SK-N-MC (cell line): ENCODE measurements around the gene TPD52L1.

Experiments
- DNase-seq: peaks from one replicate; pipeline ENCODE4 v3.0.0-alpha.2; 2011; ENCODE audit warnings: low read depth, low spot score
- H3K27ac ChIP-seq: fragments of 200-600 bp; sonication (generic); 2 replicates; pipeline ENCODE4 v1.5.1; 2016; ENCODE audit warnings: mixed run types
- H3K36me3 ChIP-seq: fragments of 200-600 bp; sonication (generic); 2 replicates; pipeline ENCODE4 v1.6.1; 2017; ENCODE audit warnings: antibody characterized with exemption, low read length, mixed read lengths; ENCODE audit not compliant: insufficient read depth
- H3K4me3 ChIP-seq: fragments of 200-600 bp; sonication (generic); 2 replicates; pipeline ENCODE4 v1.5.1; 2016
- H3K9ac ChIP-seq: fragments of 200-600 bp; sonication (generic); 2 replicates; pipeline ENCODE4 v1.8.0; 2017; ENCODE audit warnings: mixed run types, mixed read lengths; ENCODE audit not compliant: insufficient read length
- H3K9me3 ChIP-seq: fragments of 200-600 bp; sonication (generic); 2 replicates; pipeline ENCODE4 v1.6.1; 2017; ENCODE audit warnings: low read depth, mild to moderate bottlenecking, antibody characterized with exemption, low read length, moderate library complexity, mixed read lengths
- EZH2 ChIP-seq: fragments of 200-600 bp; sonication (generic); IDR thresholded peaks from one replicate; pipeline ENCODE4 v1.6.1; 2017; ENCODE audit warnings: antibody characterized with exemption
- FOXP2 ChIP-seq: optimal IDR thresholded peaks from 2 replicates; pipeline ENCODE3; 2011; ENCODE audit warnings: mild to moderate bottlenecking, moderate library complexity; ENCODE audit not compliant: insufficient read depth; ENCODE audit errors: extremely low read length, control extremely low read depth
- POLR2AphosphoS5 ChIP-seq: IDR thresholded peaks from 2 replicates; pipeline ENCODE4 v1.6.1; 2012; ENCODE audit warnings: mild to moderate bottlenecking, low read depth, low read length, borderline replicate concordance

The TPD52L1 gene

DNA sequence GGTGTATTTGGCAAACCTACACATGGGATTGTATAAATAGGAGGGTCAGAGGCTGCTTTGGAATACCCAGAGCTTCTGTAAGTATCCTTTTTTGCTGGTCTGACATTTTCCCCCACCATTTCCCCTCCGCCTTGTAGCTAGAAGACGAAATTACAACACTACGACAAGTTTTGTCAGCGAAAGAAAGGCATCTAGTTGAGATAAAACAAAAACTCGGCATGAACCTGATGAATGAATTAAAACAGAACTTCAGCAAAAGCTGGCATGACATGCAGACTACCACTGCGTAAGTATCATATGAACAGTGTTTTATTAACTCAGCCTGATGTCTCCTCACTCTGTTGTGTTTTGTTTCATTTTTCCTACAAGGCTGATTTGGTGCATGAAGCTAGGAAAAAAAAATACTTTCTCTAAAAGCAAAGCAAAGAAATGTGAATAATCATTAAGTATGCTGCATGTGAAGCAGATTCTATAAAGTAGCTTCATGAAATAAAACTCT lies 75.5 kb downstream of the TPD52L1 start:
- no peak for DNase-seq
- Histone ChIP-seq H3K9me3 (no peaks in the 10 kb centered on the region), H3K9ac (peak overlapping the region; percentile 57), H3K36me3 (no peaks in the 10 kb centered on the region), H3K27ac (peak overlapping the region; percentile 76), H3K4me3 (peak overlapping the region; percentile 65)
- TF ChIP-seq EZH2 (no peak), FOXP2 (no peak), POLR2AphosphoS5 (no peak)

DNA sequence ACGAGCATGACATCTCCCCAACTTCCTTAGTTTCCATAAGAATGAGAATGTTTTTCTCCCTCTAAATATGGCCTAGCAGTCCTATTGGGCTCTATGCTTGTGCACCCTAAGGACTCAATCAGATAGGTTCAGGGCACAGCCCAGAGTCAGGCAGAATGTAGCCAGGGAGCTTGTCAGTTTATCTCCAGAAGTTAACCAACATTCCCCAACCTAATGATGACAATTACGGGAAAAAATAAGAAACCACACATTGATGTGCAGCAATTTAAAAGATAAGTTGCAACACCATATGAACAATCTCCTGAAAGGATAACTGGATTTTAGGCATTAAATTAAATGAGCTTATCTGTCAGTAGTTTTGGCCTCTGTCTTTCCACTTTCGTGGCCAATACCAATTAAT lies 77.1 kb downstream of the TPD52L1 start:
- Histone ChIP-seq H3K9me3 (no peaks in the 10 kb centered on the region), H3K4me3 (no peak overlapping the region), H3K36me3 (no peaks in the 10 kb centered on the region), H3K27ac (no peak overlapping the region), H3K9ac (no peak overlapping the region)
- no peak for DNase-seq
- no peak for TF ChIP-seq FOXP2
- no peak for TF ChIP-seq EZH2
- no peak for TF ChIP-seq POLR2AphosphoS5

DNA sequence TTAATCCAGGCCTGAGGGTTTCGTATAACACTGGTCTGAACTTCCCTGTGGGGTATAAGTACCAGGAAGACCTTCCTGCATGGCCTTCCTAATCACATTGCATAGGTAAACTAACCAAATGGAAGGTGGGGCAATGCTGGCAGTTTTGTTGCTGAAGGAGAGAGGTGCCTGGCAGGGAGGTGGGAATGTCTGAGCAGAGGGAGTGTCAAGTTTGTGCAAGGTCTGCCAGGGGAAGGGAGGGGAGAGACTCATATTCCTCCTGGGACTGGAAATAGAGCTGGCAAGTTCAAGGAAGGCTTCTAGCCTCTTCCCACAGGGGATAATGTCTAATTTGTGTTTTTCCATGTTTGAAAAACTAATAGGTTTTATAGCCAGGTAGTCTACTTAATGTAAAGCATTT lies 77.6 kb downstream of the TPD52L1 start:
- DNase-seq, result no peak
- Histone ChIP-seq H3K36me3 (no peaks in the 10 kb centered on the region), H3K9me3 (no peaks in the 10 kb centered on the region), H3K27ac (no peak overlapping the region), H3K4me3 (no peak overlapping the region), H3K9ac (no peak overlapping the region)
- TF ChIP-seq FOXP2 (no peak), EZH2 (no peak), POLR2AphosphoS5 (no peak)

DNA sequence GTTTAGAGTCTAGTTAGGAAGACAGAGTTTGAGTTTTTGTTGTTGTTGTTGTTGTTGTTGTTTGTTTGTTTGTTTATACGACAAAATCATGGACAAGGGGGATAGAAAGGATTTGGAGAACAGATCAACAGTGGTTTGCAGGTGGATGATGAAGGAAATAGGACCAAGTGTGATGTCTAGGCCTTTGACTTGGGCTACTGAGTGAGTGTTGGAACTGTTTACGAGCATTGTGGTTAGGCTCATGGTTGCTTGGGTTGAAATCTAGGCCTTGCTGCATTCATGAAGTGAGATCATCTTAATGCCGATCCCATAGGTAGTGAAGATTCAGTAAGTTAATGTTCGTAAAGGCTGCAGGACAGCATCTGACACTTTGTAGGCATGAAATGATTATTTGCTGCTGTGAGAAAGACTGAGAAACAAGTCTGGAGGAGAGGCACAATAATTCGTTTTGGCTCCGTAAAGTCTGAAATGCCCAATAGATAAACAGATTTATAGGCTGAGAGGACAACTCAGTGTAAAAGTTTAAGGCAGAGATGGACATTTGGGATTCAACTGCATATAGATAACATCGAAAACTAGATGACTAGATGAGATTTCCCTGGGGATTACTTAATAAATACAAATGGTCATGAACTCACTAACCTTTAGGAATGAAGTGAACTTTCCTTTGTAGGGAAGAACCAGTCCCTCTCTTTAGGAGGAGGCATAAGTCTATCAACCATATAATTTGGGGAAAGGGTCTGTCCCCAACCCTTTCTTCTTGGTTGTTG lies 78.2 kb downstream of the TPD52L1 start:
- TF ChIP-seq POLR2AphosphoS5, result no peak
- no peak for TF ChIP-seq EZH2
- TF ChIP-seq FOXP2, result no peak
- Histone ChIP-seq H3K36me3 (no peaks in the 10 kb centered on the region), H3K27ac (peak overlapping the region; percentile 93), H3K4me3 (peak overlapping the region; percentile 59; the same call in 1 of the 2 replicates), H3K9ac (no peak overlapping the region), H3K9me3 (no peaks in the 10 kb centered on the region)
- no peak for DNase-seq

GRCh38 chr6:125232466-125232865 lies 78.9 kb downstream of the TPD52L1 start:
- no peaks in the 10 kb centered on the region for H3K9me3 ChIP-seq
- H3K4me3 ChIP-seq, result peak overlapping the region; percentile 59
- H3K36me3 ChIP-seq, result no peaks in the 10 kb centered on the region
- DNase-seq, result no peak
- peak overlapping the region; percentile 33 for H3K9ac ChIP-seq
- peak overlapping the region; percentile 93 for H3K27ac ChIP-seq
- no peak for TF ChIP-seq EZH2

- Histone ChIP-seq H3K4me3 (peak overlapping the region; percentile 59), H3K9ac (no peak overlapping the region), H3K27ac (peak overlapping the region; percentile 93), H3K9me3 (no peaks in the 10 kb centered on the region), H3K36me3 (no peaks in the 10 kb centered on the region)
- no peak for DNase-seq
- TF ChIP-seq EZH2, result no peak
- peak; percentile 55; the same call in 1 of the 2 replicates for TF ChIP-seq POLR2AphosphoS5
These were observed 79.6 kb downstream of the TPD52L1 start for GRCh38 chr6:125233202-125233601.

DNA sequence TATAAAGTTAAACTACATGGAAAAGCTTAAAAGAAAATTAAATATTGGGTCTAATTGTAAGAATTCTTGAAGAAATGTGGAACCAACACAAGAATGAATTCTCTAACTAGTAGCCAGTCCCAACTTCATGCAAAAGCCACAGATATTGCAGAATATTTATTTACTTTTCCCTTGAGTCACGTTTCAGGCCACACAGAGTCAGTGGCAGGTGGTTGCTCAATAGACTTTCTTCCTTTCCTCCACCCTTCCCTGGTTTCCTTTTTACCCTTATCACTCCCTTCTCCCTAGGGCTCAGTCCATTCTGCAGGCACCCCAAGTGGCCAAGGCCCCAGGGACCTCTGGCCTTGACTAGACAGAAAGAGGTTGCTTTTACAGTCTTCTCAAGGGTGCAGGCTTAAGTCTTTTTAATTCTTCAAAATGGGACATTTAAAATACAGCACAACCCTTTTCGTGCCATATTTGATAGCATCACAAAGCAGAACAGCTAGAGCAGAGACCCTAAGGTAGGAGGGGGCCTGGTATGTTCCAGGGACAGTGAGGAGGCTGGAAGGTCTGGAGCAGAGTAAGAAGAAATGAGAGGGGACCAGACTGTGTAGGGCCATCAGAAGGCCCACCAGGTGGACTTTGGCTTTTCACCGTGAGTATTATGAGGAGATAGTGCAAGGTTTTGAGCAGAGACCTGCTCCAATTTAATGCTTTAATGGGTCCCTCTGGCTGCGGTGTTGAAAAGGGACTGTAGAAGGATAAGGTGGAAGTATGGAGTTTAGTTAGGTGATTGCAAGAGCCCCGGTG lies 83.2 kb downstream of the TPD52L1 start:
- no peak for TF ChIP-seq EZH2
- no peak for TF ChIP-seq POLR2AphosphoS5
- no peak for TF ChIP-seq FOXP2
- no peak for DNase-seq
- Histone ChIP-seq H3K4me3 (no peak overlapping the region), H3K27ac (no peak overlapping the region), H3K9me3 (peaks cover 5% of the 10 kb centered on the region; the same call in 1 of the 2 replicates), H3K36me3 (no peaks in the 10 kb centered on the region), H3K9ac (no peak overlapping the region)

- Histone ChIP-seq H3K27ac (no peak overlapping the region), H3K9ac (no peak overlapping the region), H3K4me3 (no peak overlapping the region), H3K36me3 (no peaks in the 10 kb centered on the region), H3K9me3 (peaks cover 5% of the 10 kb centered on the region; the same call in 1 of the 2 replicates)
- DNase-seq, result no peak
- TF ChIP-seq EZH2 (no peak), FOXP2 (no peak), POLR2AphosphoS5 (no peak)
These were observed 84.2 kb downstream of the TPD52L1 start for GRCh38 chr6:125237764-125238163.

DNA sequence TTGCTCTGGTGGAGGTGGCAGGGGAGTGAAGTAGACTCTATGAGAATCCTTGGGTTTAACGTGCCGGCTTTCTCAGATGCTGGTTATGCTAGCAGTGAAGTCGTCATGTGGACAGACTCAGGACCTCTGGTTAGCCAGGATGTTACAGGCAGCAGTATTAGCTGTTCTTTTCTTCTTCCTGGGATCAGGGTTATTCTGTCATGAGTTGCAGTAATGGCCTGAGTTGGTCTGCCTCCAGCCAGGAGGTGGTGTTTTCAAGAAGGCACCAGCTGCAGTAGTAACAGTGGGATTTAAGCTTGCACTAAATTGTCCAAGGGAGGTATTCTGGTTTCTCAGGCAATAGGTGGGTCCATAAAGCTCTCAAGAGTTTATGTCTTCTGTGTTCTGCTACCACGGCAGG lies 91.5 kb downstream of the TPD52L1 start:
- TF ChIP-seq POLR2AphosphoS5 (no peak), FOXP2 (no peak), EZH2 (no peak)
- Histone ChIP-seq H3K36me3 (no peaks in the 10 kb centered on the region), H3K27ac (no peak overlapping the region), H3K9me3 (peaks cover under 1% of the 10 kb centered on the region; the same call in 1 of the 2 replicates), H3K9ac (no peak overlapping the region), H3K4me3 (no peak overlapping the region)
- DNase-seq, result no peak
